Measurements from ENCODE around the gene CILP.
"Not testable (repeated sequence)": the region's sequence is repeated elsewhere in the genome, so short reads cannot be mapped to it uniquely, and the experiment has no call there.

CILP gene

DNA sequence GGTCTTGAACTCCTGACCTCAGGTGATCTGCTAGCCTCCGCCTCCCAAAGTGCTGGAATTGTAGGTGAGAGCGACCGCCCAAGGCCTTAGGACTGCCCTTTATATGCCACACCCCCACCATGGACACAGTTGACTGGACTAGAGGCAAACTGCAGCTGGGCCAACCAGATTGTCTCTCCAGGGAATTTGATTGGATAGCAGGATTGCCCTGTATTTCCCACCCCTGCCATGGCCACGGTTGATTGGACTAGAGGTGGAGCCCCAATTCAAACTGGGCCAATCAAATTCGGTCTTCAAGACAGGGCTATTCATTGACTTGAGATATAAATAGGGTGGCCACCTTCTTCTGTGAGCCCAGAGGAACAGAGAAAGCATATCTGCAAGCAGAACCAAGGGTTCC is 19.3 kb downstream of the CILP start:
- Histone ChIP-seq H3K4me1 (ENCODE audit: control insufficient read depth in 1 of 2, insufficient read depth in 1 of 2, low read depth in 1 of 2, low read length in 1 of 2) (no peaks in the 10 kb centered on the region), H3K36me3 (no peaks in the 10 kb centered on the region), H3K4me3 (ENCODE audit: low read depth in 1 of 2, low read length in 1 of 2) (no peak overlapping the region), H3K9me3 (no peaks in the 10 kb centered on the region), H3K27ac (no peak overlapping the region), H3K27me3 (no peaks in the 10 kb centered on the region)
- TF ChIP-seq CTCF (IDR thresholded peaks at IDR 0.05): no peak

DNA sequence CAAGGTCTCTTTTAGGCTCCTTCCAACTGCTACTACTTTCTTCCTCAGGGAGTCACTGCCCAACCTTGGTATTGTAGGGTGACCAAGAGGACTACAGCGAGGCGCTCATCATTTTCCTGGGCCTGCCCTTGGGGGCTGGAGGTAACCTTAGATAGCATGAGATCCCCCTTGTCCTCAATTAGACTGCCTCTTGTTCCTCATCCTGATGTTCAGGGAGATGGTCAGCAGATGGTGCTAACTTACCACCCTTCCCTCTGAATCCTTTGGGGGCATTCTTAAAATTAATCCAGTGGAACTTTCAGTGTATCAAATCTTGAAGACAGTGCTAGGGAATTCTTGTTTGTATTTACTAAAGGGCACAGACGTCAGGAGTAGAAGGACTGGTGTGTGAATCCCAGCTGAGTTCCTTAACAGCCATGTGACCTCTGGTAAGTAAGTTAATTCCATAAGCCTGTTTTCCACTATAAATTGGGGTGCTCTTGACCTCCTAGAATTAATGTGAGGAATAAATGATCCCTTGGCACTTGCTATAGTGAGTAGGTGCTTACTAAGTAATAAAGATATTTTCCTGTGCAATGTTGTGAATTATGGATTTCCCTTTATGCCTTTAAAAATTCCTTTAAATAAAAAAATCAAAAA is 22.1 kb downstream of the CILP start:
- Histone ChIP-seq H3K27me3 (no peaks in the 10 kb centered on the region), H3K4me1 (ENCODE audit: control insufficient read depth in 1 of 2, insufficient read depth in 1 of 2, low read depth in 1 of 2, low read length in 1 of 2) (peaks cover 3 to 8% of the 10 kb centered on the region in 2 experiments), H3K9me3 (no peaks in the 10 kb centered on the region), H3K27ac (no peak overlapping the region), H3K36me3 (no peaks in the 10 kb centered on the region), H3K4me3 (ENCODE audit: low read depth in 1 of 2, low read length in 1 of 2) (no peak overlapping the region)
- TF ChIP-seq CTCF (IDR thresholded peaks at IDR 0.05): peak; percentile 28

DNA sequence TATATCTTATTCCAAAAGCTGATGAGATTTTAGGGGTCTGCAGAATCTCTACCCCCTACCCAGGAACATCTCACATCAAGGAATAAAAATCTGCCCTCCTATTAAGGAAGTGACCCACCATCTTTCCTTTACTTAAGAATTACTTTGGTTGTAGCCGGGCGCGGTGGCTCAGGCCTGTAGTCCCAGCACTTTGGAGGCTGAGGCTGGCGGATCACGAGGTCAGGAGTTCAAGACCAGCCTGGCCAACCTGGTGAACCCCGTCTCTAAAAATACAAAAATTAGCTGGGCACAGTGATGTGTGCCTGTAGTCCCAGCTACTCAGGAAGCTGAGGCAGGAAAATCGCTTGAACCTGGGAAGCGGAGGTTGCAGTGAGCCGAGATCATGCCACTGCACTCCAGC is 22.8 kb downstream of the CILP start:
- not testable (repeated sequence) for H3K27me3 ChIP-seq; H3K9me3 ChIP-seq; H3K36me3 ChIP-seq; H3K4me3 ChIP-seq (ENCODE audit: low read depth in 1 of 2, low read length in 1 of 2); H3K27ac ChIP-seq
- H3K4me1 ChIP-seq (ENCODE audit: control insufficient read depth in 1 of 2, insufficient read depth in 1 of 2, low read depth in 1 of 2, low read length in 1 of 2): peaks cover 10 to 16% of the 10 kb centered on the region in 2 experiments

DNA sequence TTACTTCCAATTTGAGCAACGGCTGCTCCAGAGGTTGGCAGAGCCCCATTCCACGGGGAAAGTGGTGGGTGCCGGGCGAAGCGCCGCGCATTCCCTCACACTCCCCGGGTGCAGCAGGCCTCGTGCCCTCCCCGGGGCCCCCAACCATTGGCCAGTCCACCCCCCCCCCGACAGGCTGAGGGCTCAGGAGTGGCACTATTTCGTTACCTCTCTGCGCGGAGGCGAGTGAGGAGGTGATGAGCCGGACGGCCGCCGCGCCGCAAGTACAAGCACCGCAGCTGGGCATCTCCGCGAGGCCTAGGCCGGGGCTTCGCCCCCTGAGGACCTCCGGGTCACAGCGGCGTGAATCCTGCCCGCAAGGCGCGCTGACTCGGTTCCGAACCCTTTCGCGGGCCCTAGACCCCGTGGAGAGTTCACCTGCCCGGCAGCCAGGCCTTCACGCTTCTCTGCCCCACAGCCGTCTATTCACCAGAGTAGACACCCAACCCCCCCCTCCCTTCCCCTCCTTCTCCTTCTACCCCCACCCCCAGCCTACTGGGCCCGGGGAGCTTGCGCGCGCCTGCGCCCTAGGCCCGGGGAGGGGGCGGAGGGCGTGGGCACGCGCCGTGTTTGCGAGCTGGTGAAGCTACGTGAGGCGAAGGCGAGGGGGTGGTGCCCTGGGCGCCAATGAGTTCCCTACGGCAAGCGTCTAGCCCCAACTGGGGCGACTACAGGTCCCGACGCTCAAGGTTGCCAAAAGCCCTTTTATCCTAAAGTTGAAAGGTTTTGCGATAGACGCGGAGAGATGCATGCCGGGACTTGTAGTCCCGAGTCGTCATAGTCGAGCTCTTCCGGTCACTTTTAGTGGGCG is 26.2 kb downstream of the CILP start, which contains the start of gene CLPX:
TSS of gene CLPX (minus strand) at position 475 of the 850 bp plus-strand sequence. CDS start at position 286, 189 bp downstream.
- no peaks in the 10 kb centered on the region for H3K9me3 ChIP-seq
- H3K36me3 ChIP-seq: no peaks in the 10 kb centered on the region
- no peak for TF ChIP-seq CTCF (IDR thresholded peaks at IDR 0.05)
- H3K4me1 ChIP-seq (ENCODE audit: control insufficient read depth in 1 of 2, insufficient read depth in 1 of 2, low read depth in 1 of 2, low read length in 1 of 2): peaks cover 22 to 33% of the 10 kb centered on the region in 2 experiments
- H3K27ac ChIP-seq: peak within 1 kb of the TSS; percentile 90
- H3K4me3 ChIP-seq (ENCODE audit: low read depth in 1 of 2, low read length in 1 of 2): peak within 1 kb of the TSS; percentile 68 to 94
- no peaks in the 10 kb centered on the region for H3K27me3 ChIP-seq

DNA sequence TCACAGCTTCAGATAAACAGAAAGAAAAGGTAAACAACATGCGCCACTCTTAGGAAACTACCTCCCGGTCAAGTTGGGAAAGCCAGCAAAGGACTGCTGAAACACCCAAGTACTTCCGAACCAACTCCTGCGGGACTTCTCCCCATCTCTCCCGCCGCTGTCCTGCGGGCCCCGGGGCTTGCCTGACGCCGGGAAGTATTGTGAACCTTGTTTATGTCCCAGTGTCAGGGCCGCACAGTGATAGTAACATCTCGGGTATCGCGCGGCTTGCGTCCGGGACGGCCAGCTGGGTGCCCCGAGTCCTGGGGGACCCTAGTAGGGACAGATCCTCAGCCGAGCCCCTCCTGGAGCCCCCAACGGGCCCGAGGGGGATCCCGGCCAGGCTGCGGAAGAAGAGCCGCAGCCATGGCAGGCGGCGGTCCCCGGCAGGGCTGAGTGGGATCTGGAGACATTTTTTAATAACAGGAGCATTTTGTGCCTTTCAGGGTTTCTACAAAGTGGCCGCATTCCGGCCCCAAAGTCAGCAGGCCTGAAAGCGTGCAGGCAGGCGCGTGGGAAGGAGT is 26.9 kb downstream of the CILP start:
- Histone ChIP-seq H3K4me1 (ENCODE audit: control insufficient read depth in 1 of 2, insufficient read depth in 1 of 2, low read depth in 1 of 2, low read length in 1 of 2) (peaks cover 22 to 33% of the 10 kb centered on the region in 2 experiments), H3K4me3 (ENCODE audit: low read depth in 1 of 2, low read length in 1 of 2) (peak overlapping the region; percentile 68 to 94), H3K27me3 (no peaks in the 10 kb centered on the region), H3K9me3 (no peaks in the 10 kb centered on the region), H3K36me3 (peaks cover 3% of the 10 kb centered on the region), H3K27ac (peak overlapping the region; percentile 90)
- no peak for TF ChIP-seq CTCF (IDR thresholded peaks at IDR 0.05)

DNA sequence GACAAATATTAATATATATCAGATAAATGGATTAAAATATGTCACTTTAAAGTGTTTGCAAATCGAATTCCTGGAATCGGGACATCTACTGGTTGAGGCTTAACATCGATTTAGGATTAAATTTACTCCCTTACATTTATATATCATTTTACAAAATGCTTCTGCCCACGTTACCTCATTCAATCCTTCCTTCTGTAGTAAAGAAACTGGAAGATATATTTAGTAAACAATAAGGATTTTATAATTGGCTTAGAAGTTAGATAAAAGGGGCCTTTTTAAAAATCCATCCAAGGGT is 27.5 kb downstream of the CILP start:
- TF ChIP-seq CTCF (IDR thresholded peaks at IDR 0.05): no peak
- peaks cover 7% of the 10 kb centered on the region for H3K36me3 ChIP-seq
- H3K9me3 ChIP-seq: no peaks in the 10 kb centered on the region
- no peaks in the 10 kb centered on the region for H3K27me3 ChIP-seq
- peak overlapping the region; percentile 90 for H3K27ac ChIP-seq
- H3K4me1 ChIP-seq (ENCODE audit: control insufficient read depth in 1 of 2, insufficient read depth in 1 of 2, low read depth in 1 of 2, low read length in 1 of 2): peaks cover 22 to 33% of the 10 kb centered on the region in 2 experiments
- H3K4me3 ChIP-seq (ENCODE audit: low read depth in 1 of 2, low read length in 1 of 2): peak overlapping the region; percentile 68 to 94

Data from neutrophil (primary cell).